Glutamatergic neuron (in vitro differentiated cells): ENCODE results near the gene NBAS. TPM values are rescaled to one million over a fixed set of nuclear protein-coding genes. Genes with fewer than 3 reads are reported as not detected.
"Not testable (repeated sequence)": the region's sequence is repeated elsewhere in the genome, so short reads cannot be mapped to it uniquely, and the experiment has no call there.

Source experiments
- DNase-seq: peaks from one replicate; pipeline ENCODE4 v3.0.0; 2022
- H3K27ac Mint-ChIP-seq: one replicate; pipeline ENCODE4 v1.8.0; 2020; ENCODE audit warnings: mild to moderate bottlenecking, mixed read lengths, inconsistent platforms; ENCODE audit not compliant: unreplicated experiment
- H3K27me3 Mint-ChIP-seq: one replicate; pipeline ENCODE4 v1.8.0; 2020; ENCODE audit warnings: mild to moderate bottlenecking, moderate library complexity, mixed read lengths, inconsistent platforms; ENCODE audit not compliant: unreplicated experiment
- H3K36me3 Mint-ChIP-seq: one replicate; pipeline ENCODE4 v1.8.0; 2020; ENCODE audit warnings: mild to moderate bottlenecking, mixed read lengths, inconsistent platforms; ENCODE audit not compliant: unreplicated experiment
- H3K4me1 Mint-ChIP-seq: one replicate; pipeline ENCODE4 v1.8.0; 2020; ENCODE audit warnings: mild to moderate bottlenecking, low read depth, mixed read lengths, inconsistent platforms; ENCODE audit not compliant: unreplicated experiment
- H3K4me3 Mint-ChIP-seq: one replicate; pipeline ENCODE4 v1.8.0; 2020; ENCODE audit warnings: mild to moderate bottlenecking, mixed read lengths, inconsistent platforms; ENCODE audit not compliant: unreplicated experiment
- H3K9me3 Mint-ChIP-seq: one replicate; pipeline ENCODE4 v1.8.0; 2020; ENCODE audit warnings: mild to moderate bottlenecking, moderate library complexity, mixed read lengths, inconsistent platforms; ENCODE audit not compliant: unreplicated experiment
- total RNA-seq: library from RNA; stranded (reverse); fragmentation: NEBNext Ultra II Directional; extraction: Animal tissue kit (Norgen Biotek cat#: 25700); gene quantifications from one replicate; pipeline ENCODE4 v1.2.1, GENCODE V29; 2021; ENCODE audit not compliant: unreplicated experiment
- TF ChIP-seq, protein P1 (sequence below): fragments of 200-600 bp; sonication (generic); IDR thresholded peaks from one replicate; pipeline ENCODE4 v1.5.0; 2021; ENCODE audit not compliant: partially characterized antibody, unreplicated experiment

Gene NBAS
- total RNA-seq, 1 donor from 2014 or later: 46.1 TPM

DNA sequence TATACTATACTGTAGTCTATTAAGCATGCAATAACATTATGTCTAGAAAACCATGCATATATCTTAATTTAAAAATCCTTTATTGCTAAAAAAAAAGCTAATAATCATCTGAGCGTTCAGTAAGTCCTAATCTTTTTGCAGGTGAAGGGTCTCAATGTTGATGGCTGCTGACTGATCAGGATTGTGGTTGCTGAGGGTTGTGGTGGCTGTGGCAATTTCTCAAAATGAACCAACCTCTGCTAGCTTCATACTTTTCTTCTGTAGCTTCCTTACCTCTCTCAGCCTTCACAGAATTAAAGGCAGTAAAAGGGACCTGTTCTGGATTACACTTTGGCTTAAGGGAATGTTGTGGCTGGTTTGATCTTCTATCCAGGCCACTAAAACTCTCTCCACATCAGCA lies 235.8 kb downstream of the NBAS start:
- no peaks in the 10 kb centered on the region for H3K4me1 Mint-ChIP-seq
- H3K27ac Mint-ChIP-seq: no peak overlapping the region
- DNase-seq: no peak
- no peak overlapping the region for H3K4me3 Mint-ChIP-seq
- H3K27me3 Mint-ChIP-seq: peaks cover 1% of the 10 kb centered on the region
- H3K36me3 Mint-ChIP-seq: peaks cover under 1% of the 10 kb centered on the region
- TF ChIP-seq, protein P1, sequence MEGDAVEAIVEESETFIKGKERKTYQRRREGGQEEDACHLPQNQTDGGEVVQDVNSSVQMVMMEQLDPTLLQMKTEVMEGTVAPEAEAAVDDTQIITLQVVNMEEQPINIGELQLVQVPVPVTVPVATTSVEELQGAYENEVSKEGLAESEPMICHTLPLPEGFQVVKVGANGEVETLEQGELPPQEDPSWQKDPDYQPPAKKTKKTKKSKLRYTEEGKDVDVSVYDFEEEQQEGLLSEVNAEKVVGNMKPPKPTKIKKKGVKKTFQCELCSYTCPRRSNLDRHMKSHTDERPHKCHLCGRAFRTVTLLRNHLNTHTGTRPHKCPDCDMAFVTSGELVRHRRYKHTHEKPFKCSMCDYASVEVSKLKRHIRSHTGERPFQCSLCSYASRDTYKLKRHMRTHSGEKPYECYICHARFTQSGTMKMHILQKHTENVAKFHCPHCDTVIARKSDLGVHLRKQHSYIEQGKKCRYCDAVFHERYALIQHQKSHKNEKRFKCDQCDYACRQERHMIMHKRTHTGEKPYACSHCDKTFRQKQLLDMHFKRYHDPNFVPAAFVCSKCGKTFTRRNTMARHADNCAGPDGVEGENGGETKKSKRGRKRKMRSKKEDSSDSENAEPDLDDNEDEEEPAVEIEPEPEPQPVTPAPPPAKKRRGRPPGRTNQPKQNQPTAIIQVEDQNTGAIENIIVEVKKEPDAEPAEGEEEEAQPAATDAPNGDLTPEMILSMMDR: no peak
- H3K9me3 Mint-ChIP-seq: no peaks in the 10 kb centered on the region

DNA sequence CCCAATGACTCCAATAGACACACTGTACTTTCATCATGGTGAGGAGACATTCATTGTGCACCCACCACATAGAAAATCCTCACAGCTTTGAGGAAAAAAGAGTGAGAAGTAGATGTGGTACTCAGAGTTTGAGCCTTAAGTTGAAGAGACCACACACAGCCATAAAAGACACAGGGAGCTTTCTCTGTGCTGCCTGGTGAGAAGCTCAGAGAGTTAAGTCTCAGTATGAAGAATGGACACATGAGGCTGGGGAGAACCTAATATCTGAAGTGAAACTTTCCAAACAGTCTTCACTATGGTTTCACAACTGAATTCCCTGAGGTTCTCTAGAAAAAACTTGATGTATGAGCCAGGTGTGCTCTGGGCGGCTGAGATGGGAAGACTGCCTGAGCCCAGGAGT lies 237.9 kb downstream of the NBAS start:
- TF ChIP-seq, protein P1: no peak

DNA sequence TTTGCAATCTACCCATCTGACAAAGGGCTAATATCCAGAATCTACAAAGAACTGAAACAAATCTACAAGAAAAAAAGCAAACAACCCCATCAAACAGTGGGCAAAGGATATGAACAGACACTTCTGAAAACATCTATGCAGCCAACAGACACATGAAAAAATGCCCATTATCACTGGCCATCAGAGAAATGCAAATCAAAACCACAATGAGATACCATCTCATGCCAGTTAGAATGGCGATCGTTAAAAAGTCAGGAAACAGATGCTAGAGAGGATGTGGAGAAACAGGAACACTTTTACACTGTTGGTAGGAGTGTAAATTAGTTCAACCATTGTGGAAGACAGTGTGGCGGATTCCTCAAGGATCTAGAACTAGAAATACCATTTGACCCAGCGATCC lies 239.7 kb downstream of the NBAS start:
- DNase-seq, H3K4me3 Mint-ChIP-seq, H3K27me3 Mint-ChIP-seq, H3K4me1 Mint-ChIP-seq, H3K9me3 Mint-ChIP-seq, H3K27ac Mint-ChIP-seq: not testable (repeated sequence)
- peaks cover 20% of the 10 kb centered on the region for H3K36me3 Mint-ChIP-seq

More for the DNA sequence above, 237.9 kb downstream of the NBAS start:
- Mint-ChIP-seq H3K4me3 (no peak overlapping the region), H3K27ac (no peak overlapping the region), H3K27me3 (peaks cover 1% of the 10 kb centered on the region), H3K4me1 (no peaks in the 10 kb centered on the region), H3K36me3 (peaks cover 15% of the 10 kb centered on the region), H3K9me3 (no peaks in the 10 kb centered on the region)
- DNase-seq: no peak

DNA sequence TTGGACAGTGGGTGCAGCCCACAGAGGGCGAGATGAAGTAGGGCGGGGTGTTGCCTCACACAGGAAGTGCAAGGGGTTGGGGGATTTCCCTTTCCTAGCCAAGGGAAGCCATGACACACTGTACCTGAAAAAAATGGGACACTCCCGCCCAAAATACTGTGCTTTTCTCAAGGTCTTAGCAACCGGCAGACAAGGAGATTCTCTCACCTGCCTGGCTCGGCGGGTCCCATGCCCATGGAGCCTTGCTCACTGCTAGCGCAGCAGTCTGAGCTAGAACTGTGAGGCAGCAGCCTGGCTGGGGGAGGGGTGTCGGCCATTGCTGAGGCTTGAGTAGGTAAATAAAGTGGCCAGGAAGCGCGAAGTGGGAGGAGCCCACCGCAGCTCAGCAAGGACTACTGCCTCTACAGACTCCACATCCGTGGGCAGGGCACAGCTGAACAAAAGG lies 244.7 kb downstream of the NBAS start:
- Mint-ChIP-seq H3K4me3 (no peak overlapping the region), H3K9me3 (no peaks in the 10 kb centered on the region), H3K27ac (no peak overlapping the region), H3K4me1 (peaks cover 1% of the 10 kb centered on the region), H3K36me3 (peaks cover 24% of the 10 kb centered on the region), H3K27me3 (peaks cover 2% of the 10 kb centered on the region)
- TF ChIP-seq, protein P1: no peak
- no peak for DNase-seq

DNA sequence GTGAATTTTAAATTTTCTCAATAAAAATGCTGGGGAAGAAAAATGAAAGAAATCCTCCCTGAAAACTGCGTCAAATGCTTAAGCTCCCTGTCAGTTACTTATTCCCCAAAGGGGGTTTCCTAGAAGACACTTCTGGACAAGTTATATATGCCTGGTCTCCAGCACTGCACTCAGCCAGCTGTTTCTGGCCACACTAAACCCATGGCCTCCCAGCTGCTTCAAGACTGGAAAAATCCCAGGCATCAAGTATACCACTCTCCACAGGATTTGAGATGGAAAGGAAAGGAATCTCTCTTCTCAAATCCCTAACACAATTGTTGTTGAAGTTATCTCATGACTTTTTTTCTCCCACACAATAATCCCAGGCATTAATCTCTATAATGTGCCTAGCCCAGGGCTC lies 245.7 kb downstream of the NBAS start:
- H3K27me3 Mint-ChIP-seq: peaks cover 2% of the 10 kb centered on the region
- H3K9me3 Mint-ChIP-seq: no peaks in the 10 kb centered on the region
- H3K4me3 Mint-ChIP-seq: no peak overlapping the region
- DNase-seq: no peak
- H3K4me1 Mint-ChIP-seq: peaks cover 1% of the 10 kb centered on the region
- peaks cover 24% of the 10 kb centered on the region for H3K36me3 Mint-ChIP-seq
- H3K27ac Mint-ChIP-seq: no peak overlapping the region
- TF ChIP-seq, protein P1: no peak
